ENCODE measurements around the gene NTN3.
"Not testable (repeated sequence)": the region's sequence is repeated elsewhere in the genome, so short reads cannot be mapped to it uniquely, and the experiment has no call there.

Gene NTN3

GRCh38 chr16:2441143-2441804 is 29.8 kb upstream of the NTN3 start:
- DNase-seq (ENCODE audit: low read depth) = not testable (repeated sequence)

GRCh38 chr16:2443555-2443954 is 27.5 kb upstream of the NTN3 start:
- DNase-seq (ENCODE audit: low read depth) = no peak

- no peak for DNase-seq (ENCODE audit: low read depth)
Measured at GRCh38 chr16:2447920-2448583, 23.0 kb upstream of the NTN3 start.

DNA sequence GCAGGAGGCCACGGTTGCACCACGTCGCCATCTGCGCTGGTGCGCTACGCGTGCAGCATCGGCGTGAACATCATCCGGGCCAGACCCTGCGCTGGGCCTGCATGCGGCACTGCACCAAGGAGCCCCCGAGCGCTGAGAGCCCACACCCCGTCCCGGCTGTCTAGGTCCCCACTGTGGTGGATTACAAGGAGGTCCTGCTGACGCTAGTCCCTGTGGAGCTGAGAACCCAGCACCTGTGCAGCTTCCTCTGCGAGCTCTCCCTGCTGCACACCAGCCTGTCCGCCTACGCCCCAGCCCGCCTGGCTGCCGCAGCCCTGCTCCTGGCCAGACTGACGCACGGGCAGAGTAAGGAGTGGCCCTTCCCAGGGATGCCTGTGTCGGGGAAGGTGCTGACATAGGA is 22.0 kb upstream of the NTN3 start:
- no peak for DNase-seq (ENCODE audit: low read depth)

GRCh38 chr16:2450535-2450934 is 20.6 kb upstream of the NTN3 start:
- no peak for DNase-seq (ENCODE audit: low read depth)

GRCh38 chr16:2450975-2451381 is 20.1 kb upstream of the NTN3 start:
- DNase-seq (ENCODE audit: low read depth) = no peak

DNA sequence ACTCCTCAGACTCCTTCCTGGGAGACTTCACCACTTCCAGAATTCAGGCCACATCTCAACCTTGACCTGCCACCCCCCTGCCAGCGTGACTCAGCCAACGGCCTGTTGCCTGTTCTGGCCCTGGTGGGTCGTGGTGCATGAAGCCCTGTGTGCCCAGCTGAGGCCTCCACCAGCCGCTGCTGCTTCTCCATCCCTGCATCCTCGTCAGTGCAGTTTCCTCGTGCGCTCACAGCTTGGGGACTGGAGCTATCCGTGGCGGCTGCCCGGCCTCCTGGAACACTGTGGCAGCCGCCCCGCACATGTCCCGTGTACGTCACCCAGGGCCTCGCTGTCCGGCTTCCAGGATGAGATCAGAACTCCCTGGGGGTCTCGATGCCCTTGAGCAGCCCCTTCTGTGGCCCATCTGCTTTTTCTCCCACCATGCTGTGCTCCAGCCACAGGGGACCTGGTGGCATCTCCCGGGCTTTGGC is 19.2 kb upstream of the NTN3 start:
- no peak for DNase-seq (ENCODE audit: low read depth)

DNA sequence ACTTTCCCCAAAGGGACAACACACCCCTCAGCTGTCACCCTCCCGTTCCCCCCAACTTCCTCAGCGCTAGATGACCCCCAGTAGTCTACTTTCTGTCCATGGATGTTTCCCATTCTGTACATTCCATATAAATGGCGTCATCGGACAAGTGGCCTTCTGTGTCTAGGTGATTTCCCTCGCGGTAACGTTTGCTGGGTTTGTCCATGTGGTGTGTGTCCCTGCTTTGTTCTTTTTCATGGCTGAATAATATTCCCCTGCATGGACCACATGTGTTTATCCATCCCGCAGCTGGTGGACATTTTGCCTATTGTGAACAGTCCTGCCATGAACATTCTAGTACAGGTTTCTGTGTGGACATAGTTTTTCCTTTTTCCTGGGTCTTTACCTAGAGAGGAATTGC is 18.4 kb upstream of the NTN3 start:
- DNase-seq (ENCODE audit: low read depth) = no peak

DNA sequence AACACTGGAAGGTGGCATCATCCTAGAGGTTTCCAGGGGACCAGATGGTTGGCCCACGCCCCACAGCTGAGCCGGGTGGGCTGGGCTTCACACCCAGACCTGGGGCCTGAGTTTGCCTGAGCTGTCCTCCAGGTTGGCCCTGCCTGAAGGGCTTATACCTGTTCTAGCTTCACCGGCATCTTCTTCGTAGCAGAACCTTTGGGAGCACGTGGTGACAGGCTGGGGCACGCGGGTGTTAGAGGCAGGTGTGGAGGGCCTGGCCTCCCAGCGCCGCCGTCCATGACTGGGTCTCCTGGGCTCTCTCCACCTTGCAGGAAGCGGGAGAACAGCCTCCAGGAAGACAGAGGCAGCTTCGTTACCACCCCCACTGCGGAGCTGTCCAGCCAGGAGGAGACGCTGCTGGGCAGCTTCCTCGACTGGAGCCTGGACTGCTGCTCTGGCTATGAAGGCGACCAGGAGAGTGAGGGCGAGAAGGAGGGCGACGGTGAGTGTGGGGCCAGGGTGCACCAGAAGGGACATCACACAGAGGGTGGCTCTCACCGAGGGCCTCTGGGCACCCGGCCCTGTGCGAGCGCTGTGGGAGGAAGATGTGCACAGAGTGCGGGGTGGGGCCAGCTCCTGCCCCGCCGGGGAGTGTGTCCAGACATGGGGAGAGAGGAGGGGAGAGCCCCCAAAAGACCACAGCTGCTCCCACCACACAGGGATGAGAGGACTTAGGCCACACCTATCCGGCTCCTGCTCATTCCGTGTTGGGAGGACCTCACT is 15.8 kb upstream of the NTN3 start:
- no peak for DNase-seq (ENCODE audit: low read depth)

GRCh38 chr16:2456551-2457153 is 14.4 kb upstream of the NTN3 start:
- DNase-seq (ENCODE audit: low read depth) = no peak

- DNase-seq (ENCODE audit: low read depth) = no peak
Measured at GRCh38 chr16:2457267-2457666, 13.8 kb upstream of the NTN3 start.

GRCh38 chr16:2457946-2458345 is 13.2 kb upstream of the NTN3 start:
- DNase-seq (ENCODE audit: low read depth) = no peak

- no peak for DNase-seq (ENCODE audit: low read depth)
Measured at GRCh38 chr16:2458887-2459646, 12.0 kb upstream of the NTN3 start.

DNA sequence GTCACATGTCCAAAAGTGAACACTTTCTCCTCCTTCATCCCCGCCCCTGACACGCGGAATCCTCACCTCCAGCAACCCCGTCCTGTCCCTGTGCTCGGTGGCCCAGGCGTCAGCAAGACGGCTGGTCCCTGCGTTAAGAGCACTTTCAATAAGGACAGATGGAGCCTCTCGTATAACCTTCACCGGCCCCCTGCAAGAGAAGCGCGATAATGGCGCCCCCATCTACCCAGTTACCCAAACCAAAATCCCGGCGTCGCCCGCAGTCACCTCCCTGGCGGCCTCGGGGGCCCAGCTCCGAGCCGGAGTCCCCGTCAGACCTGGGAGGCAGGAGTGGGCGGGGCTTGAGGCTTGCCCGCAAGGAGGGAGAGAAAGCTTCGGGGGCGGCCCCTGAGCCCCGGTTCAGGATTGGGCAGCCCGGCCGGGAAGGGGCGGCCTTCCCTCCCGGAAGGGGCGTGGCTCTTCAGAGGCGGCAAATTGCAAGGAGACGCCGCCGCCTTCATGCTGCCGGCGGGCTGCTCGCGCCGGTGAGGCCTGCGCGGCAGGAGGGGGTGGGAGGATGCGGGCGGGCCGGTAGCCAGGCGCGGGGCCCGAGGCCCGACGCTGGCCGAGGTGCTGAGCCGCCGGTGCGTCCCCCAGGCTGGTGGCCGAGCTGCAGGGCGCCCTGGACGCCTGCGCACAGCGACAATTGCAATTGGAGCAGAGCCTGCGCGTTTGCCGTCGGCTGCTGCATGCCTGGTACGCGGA is 11.3 kb upstream of the NTN3 start, which contains the start of gene TEDC2:
TEDC2 (plus strand) TSS at position 463 of the 744 bp plus-strand sequence; CDS start at position 499, 36 bp downstream.
- peak; percentile 97 for DNase-seq (ENCODE audit: low read depth)

DNA sequence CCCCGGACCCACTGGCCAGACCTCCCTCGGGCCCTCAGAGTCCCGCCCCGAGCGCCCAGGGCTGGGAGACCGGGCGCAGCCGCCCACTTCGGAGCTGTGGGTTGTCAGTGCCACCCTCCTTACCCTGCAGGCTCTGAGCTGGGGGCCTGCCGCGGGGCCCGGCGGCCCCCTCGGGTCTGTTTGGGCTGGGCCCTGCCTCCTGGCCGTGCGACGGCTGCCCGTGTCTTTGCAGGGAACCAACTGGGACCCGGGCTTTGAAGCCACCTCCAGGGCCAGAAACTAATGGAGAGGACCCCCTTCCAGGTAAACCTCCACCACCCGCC is 10.7 kb upstream of the NTN3 start:
- DNase-seq (ENCODE audit: low read depth) = no peak

DNA sequence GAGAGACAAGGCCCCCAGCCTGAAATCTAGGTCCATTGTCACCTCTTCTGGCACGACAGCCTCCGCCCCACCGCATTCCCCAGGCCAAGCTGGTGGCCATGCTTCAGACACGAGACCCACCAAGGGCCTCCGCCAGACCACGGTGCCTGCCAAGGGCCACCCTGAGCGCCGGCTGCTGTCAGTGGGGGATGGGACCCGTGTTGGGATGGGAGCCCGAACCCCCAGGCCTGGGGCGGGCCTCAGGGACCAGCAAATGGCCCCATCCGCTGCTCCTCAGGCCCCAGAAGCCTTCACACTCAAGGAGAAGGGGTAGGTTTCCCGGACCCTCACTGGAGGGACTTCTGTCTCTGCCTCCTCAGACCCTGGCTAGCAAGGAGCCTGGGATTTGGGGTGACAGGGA is 10.2 kb upstream of the NTN3 start:
- no peak for DNase-seq (ENCODE audit: low read depth)

GRCh38 chr16:2462031-2462866 is 8.8 kb upstream of the NTN3 start:
- DNase-seq (ENCODE audit: low read depth) = no peak

DNA sequence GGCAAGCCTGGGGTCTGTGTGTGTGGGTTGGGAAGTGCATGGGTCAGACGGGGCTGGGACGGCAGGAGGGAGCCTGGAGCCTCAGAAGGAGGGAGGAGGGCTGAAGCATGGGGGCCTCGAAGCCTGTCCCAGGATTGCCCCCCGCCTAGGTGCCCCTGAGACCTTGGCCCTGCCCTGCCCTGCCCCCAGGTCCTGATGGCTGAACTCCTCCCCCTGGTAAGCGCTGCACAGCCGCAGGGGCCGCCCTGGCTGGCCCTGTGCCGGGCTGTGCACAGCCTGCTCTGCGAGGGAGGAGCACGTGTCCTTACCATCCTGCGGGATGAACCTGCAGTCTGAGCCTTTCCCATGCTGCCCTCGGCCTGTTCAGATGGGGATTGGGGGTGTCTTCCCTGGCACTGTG is 6.8 kb upstream of the NTN3 start:
- DNase-seq (ENCODE audit: low read depth) = no peak

DNA sequence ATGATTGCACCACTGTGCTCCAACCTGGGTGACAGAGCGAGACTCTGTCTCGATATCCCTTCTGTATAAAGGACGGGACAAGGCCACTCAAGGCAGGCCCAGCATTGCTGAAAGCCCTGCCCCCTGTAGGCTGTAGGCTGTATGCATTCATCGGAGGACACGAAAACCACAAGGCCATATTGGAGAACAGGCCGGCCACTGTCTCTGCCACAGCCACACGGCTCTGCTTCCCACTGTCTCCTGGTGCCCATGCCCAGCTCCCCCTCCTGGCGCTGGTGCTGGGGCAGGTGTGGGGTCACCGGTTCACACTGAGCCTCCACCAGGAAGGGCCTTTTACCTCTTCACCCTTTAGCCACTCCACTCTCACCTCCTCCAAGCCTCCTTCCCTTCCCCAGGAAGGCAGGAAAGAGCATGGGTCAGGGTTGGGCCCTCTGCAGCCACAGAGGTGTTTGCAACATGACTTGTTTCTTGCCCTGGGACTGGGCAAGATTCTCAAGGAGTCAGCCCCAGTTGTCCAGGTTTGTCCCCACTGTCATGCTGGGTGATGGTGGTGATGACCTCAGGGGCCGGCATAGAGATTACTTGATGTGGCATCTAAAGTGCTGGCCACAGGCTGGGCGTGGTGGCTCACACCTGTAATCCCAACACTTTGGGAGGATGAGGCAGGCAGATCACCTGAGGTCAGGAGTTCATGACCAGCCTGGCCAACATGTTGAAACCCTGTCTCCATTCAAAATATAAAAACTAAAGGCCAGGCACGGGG is 5.3 kb upstream of the NTN3 start:
- no peak for DNase-seq (ENCODE audit: low read depth)

Data from T follicular helper cell (primary cell).